Motor neuron (in vitro differentiated cells): ENCODE measurements around the gene EDEM3. TPM values are rescaled to one million over a fixed set of nuclear protein-coding genes. Genes with fewer than 3 reads are reported as not detected.

Experiments
- total RNA-seq, 8 experiments: library from RNA; unstranded; fragments of 300-600 nt; gene quantifications; 2 replicates each; pipeline versions ENCODE4 v1.2.3 to v1.2.4, GENCODE V29; 2022

The EDEM3 gene
- total RNA-seq, 8 experiments from 2014 or later: 24.1 to 127 (median 40.9) TPM

Other genes starting within 250 kb of the EDEM3 start
- 10 to 100 TPM in 3 of 8 experiments, 1 to 10 TPM in 3, under 1 TPM in 2; 0.18 to 16.5 (median 6.9) TPM for gene NIBAN1, start 219.7 kb upstream of the EDEM3 start, total RNA-seq